HG02840 (cell line): ENCODE results near the gene PPIL1.
A peak's percentile ranks its signal among the peaks of the same experiment; 100 is the strongest.
"Not testable (repeated sequence)": the region's sequence is repeated elsewhere in the genome, so short reads cannot be mapped to it uniquely, and the experiment has no call there.

Experiments used
- ATAC-seq: cut with Tn5 transposase; IDR thresholded peaks from one replicate; pipeline ENCODE4 v1.9.1; 2021; ENCODE audit warnings: mild to moderate bottlenecking, moderate library complexity, moderate number of reproducible peaks; ENCODE audit not compliant: unreplicated experiment, low FRiP score

The PPIL1 gene

DNA sequence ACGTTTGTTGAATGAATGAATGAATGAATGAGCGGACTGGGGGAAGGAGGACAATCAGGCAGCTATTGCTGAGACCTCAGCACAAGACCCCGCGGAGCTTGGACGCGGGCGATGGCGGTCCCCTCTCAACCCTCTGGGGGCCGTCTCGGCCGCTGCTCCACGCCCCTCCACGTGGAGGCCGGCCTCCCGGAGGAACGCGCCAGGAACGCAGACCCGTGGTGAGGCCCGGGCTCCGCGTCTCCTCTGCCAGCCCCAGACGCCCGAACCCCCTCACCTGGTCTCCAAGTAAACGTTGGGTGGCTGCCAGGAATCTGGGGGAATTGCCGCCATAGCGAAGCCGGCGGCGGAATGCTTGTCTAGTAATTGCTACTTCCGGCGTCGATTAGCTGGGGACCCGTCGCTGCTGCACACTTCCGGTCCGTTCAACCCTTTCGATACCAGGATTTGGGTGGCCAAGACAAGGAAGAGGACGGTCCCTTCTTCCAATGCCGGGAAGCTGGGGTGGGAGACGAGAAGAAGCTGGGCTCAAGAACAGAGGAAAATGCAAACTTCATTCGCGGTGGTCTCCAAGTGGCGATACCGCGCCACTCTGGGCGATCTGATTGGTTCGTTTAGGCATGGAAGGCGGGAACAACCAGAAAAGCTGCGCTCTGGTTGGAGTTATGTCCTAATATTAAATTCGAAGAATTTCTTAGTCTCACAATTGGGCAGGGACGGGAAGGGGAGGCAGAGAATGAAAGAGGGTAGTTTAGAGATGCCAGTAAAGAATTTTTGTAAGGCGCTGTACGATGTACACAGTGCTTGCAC lies at the start of gene PPIL1:
Gene PPIL1 (minus strand): TSS at position 361 of the 807 bp plus-strand sequence. CDS start 31 bp downstream, at position 330.
- peak; percentile 69 for ATAC-seq

DNA sequence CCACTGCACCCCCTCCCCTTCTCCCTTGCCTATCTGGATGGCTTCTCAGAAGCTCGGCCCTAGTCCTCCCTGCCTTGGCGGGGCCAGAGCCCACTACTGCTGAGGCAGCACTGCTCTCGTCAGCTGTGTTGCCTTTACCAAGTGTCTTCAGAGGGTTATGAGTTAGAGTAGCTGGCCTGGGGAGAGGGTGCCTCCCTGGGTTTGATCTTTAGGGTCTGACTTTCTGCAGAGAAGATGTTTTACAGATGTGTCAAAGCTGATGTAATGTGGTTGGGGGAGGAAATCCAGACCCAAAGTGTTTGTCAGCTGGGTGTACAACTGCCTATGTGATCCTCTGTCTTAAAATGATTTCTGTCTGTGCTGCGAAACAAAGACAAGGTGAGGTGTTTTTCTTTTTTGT lies 49.5 kb upstream of the PPIL1 start:
- ATAC-seq: no peak

DNA sequence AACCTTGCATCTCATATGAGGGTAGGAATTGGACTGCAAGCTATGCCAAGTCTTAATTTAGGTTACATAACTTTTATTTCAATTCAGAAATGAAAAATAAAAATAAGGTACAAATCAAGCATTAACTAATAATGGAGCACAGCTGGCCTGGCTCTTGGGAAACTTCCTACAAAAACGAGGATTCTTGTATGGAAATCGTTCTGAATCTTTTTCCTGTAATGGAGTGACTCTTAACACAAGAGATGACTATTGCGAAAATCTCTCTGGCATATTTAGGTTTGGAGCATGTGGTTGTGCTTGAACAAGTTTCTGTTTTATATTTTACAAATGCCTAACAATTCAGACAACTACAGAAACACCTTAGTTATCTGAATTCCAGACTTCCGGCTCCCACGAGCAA lies 45.9 kb upstream of the PPIL1 start:
- ATAC-seq: no peak

DNA sequence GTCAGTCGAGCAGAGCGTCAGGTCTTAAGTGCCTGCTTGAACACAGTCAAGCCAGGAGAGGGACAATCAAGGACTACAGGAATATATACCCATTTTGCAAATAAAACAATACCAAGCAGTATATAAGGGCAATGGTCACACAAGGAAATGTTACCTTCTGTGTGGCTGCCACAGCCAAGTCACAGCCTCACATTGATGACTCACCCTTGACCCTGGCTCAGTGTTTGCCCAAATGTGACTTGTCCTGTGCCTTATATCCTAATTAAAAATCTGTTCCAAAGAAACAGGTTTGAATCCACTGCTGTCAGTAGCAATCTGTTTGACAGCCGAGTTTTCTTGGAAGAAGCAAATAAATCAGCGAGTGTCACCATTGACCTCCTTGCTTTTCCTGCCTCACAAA lies 45.4 kb upstream of the PPIL1 start:
- no peak for ATAC-seq

DNA sequence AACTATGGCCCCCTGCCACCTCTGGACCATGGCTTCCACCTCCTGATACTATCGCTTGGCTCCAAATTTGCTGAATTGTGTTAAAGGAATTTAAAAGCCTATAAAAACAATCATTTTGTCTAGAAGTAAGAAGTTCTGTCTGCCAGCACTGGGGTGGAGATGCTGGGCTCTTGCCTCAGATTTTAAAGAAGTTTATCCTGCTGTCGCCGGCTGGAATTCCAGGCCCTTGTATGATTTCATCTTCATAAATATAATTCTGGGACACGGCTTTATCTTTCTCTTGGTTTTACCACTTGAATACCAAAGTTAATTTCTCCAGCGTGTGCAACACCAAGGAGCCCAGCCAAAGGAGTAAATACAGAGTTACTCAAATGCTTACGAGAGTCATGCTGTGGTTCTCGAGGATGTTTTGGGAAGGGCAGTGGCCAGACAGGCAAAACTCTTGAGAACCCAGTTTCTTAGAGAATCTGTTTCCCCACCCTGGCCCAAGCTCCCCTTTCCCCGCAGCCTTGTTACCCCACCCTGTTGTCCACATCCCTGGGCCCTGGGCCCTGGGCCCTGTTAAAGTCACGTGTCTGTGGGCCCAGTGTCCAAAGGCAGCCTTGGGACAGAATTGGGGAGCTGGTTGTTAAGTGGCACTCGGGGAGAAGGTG lies 43.1 kb upstream of the PPIL1 start:
- no peak for ATAC-seq

DNA sequence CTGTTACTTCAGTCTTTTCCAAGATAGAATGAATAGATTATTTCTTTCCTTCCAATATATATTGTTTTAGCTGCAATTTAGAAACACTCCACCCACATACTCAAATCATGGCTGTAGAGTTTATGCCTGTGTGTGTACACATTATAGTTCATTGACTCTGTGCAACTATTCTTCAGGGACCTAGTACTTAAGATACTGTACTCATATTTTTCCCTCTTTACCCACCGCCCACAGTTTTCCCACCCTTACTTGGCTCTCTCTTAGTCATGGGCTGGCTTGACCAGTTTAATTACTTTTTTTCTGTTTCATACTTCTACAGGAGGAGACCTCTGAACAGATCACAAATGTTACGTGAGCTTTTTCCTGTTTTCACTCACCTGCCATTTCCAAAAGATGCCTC lies 41.5 kb upstream of the PPIL1 start:
- no peak for ATAC-seq

DNA sequence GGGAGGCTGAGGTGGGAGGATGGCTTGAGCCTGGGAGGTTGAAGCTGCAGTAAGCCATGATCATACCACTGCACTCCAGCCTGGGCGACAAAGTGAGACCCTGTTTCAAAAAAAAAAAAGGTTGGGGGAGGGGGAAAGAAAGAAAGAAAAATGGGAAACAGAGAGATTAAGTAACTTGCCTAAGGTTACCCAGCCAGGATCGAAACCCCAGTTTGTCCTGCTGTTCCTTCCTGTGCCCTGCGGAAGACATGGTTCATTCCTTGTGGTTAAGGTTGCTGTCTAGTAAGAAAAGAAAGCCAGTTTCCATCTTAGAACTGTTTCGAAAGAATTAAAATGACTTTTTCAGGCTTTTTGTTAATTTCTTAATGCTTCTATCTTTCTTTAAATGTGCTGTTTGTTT lies 41.0 kb upstream of the PPIL1 start:
- no peak for ATAC-seq

DNA sequence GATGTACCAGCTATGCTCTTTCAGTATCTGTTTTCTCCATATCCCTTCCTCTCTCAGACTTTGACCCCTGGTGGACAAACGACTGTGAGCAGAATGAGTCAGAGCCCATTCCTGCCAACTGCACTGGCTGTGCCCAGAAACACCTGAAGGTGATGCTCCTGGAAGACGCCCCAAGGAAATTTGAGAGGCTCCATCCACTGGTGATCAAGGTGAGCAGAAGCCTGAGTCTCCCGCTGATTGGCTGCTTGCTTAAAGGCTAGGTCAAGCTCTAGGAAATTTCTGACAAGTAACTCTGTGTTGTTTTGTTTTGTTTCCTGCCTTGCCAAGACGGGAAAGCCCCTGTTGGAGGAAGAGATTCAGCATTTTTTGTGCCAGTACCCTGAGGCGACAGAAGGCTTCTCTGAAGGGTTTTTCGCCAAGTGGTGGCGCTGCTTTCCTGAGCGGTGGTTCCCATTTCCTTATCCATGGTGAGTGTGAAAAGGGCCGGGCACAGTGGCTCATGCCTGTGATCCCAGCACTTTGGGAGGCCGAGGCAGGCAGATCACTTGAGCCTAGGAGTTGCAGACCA lies 39.7 kb upstream of the PPIL1 start:
- no peak for ATAC-seq

DNA sequence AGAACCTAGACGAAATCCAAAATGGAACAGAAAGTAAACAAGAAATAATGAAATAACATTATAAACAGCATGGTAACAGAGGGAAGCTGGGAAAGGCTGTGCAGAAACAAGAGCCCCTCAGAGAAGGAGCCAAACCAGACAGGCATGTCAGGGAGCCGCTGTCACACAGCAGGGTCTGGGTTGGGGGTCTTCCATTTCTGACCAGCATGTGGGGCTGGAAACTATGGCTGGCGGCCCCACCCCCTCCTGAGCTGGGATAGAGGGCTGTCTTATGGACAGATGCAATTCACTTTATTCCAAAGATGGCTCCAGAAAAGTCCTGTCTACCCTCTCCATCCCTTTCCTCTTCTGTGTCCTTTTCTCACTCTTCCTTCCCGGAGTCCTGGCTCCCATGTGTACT lies 38.5 kb upstream of the PPIL1 start:
- ATAC-seq: no peak

DNA sequence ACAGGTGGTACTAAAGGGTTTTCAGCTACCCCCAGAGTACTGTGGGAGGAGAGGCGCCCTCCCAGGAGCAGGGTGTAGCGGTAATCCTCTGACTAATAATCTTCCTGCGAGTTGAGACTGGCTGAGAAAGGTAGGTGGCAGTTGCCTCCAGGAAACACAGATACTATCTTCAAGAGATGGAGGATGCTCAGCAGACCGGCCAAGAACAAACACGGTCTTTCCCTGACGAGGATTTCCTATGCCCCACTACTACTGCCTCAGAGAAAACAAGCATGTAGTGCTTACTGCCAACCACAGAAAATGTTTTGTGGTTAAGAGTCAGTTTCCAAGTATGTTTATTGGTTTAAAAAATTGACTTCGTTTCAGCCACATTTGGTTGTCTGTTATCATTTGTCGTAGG lies 38.0 kb upstream of the PPIL1 start:
- ATAC-seq: peak; percentile 77

DNA sequence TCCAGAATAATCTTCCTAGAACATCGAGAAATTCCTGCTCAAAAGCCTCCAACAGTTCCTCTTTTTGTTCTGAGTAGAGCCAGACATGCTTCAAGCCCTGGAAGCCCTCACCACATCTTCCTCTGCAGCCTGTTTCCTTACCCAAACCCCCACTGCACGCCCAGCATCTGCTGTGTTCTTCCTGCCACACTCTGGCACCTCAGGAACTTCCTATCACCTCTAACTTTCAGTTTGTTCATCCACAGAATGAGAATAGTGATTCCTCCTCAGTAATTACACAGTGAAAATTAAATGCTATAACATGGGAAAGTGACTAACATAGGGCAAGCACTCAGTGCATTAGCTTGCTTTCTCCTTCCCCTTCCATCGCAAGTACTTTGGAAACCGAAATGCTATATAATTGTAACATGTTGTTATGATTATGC lies 37.4 kb upstream of the PPIL1 start:
- ATAC-seq: no peak

DNA sequence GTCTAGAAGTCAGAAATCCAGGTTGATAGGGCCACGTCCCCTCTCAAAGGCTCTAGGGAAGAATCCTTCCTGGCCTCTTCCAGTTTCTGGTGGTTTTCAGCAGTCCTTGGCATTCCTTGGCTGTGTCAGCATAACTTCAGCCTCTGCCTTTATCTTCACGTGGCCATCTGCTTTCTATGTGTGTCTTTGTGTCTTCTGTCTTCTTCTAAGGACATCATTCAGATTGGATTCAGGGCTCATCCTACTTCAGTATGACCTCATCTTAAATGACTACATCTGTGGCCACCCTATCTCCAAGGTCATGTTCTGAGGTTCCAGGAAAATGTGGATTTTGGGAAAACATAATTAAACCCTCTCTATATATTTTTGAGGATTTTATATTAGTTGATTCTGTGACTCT lies 34.1 kb upstream of the PPIL1 start:
- no peak for ATAC-seq

DNA sequence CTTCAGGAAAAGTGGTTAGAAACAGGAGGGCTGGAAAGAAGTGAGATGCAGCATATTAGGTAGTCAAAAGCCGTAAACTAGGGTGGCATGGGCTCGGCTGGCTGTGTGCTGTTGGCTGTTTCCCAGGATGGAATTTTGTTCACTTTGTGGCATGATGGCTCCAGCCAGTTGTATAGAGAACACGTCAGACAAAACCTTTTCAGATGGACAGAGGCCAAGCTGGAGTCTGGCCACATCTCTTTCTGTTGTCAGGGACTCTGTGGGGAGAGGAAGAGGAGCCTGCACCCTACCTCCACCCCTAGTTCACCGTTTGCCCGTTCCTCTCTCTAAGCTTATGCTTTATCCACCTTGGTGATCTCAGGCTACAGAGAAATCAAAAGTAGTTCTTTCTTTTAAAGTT lies 33.2 kb upstream of the PPIL1 start:
- ATAC-seq: no peak

DNA sequence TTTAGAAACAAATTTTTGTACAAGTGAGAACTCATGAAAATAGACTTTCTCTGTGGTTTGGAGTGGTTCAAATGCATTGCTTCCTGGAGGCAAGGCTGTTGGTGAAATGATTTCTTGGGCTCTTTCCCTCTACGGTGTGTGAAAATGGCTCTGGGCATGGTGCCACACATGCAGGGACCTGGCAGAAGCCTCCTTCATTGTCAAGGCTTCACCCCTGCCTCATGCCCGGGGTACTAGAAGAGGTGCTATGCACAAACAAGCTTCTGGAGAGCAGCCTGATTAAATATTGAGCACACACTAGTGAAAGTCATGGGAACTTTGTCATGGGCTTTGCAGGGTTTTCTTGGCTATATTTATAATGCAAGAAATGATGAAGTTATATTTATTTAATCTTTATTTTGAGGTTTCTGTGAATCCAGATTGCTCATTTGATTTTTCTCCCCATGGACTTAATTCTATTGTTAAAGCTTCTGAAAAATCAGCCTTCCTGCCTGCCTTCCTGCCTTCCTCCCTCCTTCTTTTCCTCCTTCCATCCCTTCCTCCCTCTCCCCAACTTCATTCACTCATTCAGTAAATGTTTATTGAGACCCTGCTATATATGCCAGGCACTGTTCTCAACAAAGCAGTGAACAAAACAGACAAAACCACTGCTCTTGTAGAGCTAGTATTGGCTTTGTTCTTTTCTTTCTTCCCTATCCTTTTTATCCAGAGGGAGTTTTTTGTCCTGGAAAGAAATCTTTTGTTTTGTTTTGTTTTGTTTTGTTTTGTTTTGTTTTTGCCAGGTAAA lies 32.1 kb upstream of the PPIL1 start:
- ATAC-seq: no peak

DNA sequence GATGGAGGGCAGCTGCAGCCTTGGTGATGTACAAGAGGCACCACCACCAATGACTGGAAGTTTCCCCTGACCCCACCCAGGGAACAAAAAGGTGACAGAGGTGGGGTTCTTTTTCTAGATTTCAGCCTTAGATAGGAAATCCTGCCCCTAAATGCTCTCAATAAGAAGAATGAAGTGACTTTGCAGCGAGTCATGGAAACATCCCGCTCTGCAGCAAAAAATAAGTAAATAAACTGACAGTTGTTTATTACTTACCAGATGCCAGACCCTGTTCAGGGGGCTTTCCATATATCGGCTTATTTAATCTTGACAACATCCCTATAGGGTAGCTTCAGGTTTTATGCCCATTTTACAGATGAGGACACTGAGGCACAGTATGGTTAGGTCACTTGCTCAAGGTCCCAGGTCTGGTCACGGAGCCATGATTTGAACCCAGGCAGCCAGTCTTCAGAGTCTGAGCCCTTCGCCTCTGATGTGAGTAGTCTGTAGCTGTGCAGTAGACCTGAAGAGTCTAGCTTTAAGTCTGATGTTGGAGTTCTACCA lies 30.3 kb upstream of the PPIL1 start:
- no peak for ATAC-seq

DNA sequence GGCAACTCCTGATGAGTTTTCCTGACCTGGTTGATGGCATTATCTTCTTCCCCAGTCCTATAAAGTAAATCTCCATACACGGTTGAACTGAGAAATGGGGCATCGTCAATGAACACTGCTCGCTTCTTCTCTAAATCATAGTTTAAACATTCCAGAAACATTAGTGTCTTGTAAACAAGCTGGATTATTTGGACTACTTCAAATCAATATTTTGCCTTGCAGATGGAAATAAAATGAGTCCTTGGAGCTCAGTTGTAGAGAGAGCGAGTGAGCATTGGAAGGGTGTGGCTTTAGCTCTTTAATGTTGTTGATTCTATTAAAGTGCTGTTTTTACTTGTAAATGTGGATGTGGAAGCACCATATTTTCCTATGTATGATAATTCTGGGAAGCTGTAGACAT lies 29.5 kb upstream of the PPIL1 start:
- ATAC-seq: no peak

DNA sequence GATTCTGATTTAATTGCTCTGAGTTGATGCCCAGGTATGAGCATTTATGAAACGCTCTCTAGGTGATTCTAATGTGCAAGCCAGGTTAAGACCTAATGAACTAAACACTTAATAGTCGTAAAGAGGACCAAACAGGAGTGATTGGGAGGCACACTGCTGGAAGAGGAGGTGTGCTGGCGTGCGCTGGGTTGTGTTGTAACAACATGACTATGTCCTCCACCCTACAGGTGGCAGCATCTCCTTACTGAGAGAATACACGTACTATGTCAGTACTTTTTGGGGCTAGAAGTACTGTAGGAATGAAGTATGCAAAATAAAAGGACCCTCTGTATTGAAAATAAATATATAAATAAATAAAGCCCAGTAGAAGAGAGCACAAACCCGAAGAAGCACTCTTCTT lies 23.0 kb upstream of the PPIL1 start:
- no peak for ATAC-seq

DNA sequence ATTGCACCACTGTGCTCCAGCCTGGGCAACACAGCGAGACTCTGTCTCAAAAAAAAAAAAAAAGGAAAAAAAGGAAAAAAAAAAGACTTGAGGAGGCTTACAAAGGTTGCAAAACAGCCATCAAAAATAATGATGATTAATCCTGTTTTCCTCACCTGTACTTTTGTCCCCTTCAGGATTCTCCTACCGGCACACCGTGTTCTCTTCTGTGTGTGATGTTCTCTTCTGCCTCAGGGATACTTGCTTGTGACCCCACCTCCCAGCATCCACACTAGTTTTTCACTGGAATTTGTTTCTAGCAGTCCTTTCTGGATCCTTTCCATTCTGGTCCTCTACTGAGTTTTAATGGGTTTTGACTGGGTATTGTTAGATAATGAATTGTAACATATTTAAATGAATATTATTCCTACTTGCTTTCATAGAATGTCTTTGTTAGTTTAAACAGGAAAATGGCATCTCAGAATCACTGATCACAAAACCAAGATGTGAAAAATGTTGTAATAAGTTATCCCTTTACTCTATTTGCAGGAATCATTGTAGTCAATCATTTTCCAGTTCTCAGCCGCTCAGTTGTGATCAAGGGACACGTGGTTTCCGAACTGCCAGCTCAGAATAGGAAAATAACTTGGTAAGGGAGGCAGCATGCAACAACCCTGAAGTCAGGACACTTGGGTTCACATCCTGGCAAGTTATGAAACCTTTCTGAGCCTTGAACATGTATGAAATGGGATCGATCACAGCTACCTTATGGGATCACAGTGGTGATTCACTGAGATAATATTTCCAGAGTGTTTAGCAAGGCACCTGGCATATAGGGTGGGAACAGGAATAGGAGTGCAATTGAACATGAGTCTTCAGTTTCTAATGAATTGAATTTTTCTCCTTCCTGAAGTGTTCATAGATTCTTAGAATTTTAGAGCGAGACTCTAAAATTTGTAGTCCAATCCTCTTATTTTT lies 19.7 kb upstream of the PPIL1 start:
- no peak for ATAC-seq

DNA sequence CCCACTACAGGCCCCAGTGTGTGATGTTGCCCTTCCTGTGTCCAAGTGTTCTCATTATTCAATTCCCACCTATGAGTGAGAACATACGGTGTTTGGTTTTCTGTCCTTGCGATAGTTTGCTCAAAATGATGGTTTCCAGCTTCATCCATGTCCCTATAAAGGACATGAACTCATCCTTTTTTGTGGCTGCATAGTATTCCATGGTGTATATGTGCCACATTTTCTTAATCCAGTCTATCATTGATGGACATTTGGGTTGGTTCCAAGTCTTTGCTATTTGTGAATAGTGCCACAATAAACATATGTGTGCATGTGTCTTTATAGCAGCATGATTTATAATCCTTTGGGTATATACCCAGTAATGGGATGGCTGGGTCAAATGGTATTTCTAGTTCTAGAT lies 16.6 kb upstream of the PPIL1 start:
- ATAC-seq: not testable (repeated sequence)
